ENCODE results near the gene MAPRE2.

MAPRE2 gene

DNA sequence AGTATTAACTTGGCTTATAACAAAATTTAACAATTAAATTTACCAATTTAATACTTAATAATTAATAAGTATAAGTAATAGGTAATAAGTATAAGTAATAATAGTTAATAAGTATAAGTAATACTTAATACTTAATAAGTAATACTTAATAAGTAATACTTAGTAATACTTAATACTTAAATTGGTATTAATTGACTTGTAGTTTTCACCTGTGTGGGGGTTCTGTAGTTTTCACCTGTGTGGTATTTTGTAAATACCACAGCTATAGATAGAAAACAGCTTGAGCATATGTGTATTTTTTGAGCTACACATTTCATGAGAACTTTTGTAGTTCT, 55.4 kb downstream of the MAPRE2 start:
- no peaks in the 10 kb centered on the region for H3K9me3 ChIP-seq
- H3K4me1 ChIP-seq: no peaks in the 10 kb centered on the region
- no peak for DNase-seq
- TF ChIP-seq, protein P1, sequence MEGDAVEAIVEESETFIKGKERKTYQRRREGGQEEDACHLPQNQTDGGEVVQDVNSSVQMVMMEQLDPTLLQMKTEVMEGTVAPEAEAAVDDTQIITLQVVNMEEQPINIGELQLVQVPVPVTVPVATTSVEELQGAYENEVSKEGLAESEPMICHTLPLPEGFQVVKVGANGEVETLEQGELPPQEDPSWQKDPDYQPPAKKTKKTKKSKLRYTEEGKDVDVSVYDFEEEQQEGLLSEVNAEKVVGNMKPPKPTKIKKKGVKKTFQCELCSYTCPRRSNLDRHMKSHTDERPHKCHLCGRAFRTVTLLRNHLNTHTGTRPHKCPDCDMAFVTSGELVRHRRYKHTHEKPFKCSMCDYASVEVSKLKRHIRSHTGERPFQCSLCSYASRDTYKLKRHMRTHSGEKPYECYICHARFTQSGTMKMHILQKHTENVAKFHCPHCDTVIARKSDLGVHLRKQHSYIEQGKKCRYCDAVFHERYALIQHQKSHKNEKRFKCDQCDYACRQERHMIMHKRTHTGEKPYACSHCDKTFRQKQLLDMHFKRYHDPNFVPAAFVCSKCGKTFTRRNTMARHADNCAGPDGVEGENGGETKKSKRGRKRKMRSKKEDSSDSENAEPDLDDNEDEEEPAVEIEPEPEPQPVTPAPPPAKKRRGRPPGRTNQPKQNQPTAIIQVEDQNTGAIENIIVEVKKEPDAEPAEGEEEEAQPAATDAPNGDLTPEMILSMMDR (IDR thresholded peaks at IDR 0.05; ENCODE audit: low read depth, low read length): no peak
- H3K27me3 ChIP-seq: no peaks in the 10 kb centered on the region
- H3K4me3 ChIP-seq (ENCODE audit: low read depth, low read length): no peak overlapping the region
- no peaks in the 10 kb centered on the region; the same call in 1 of the 2 replicates for H3K36me3 ChIP-seq

DNA sequence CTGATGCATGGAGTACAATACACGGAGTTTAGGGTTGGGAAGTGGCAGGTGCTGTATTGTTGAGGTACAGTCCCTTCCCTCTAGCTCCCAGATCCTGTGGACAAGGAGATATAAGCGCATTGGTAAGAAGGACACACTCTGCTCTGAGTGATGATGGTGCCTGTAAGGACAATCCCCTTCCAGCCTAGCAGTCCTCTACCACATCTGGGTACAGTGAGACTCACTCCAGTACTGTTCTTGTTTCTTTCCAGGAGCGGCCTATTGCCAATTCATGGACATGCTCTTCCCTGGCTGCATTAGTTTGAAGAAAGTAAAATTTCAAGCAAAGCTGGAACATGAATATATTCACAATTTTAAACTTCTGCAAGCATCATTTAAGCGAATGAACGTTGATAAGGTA, 56.0 kb downstream of the MAPRE2 start:
- no peak overlapping the region for H3K4me3 ChIP-seq (ENCODE audit: low read depth, low read length)
- no peaks in the 10 kb centered on the region for H3K9me3 ChIP-seq
- DNase-seq: no peak
- TF ChIP-seq, protein P1 (IDR thresholded peaks at IDR 0.05; ENCODE audit: low read depth, low read length): no peak
- no peaks in the 10 kb centered on the region for H3K4me1 ChIP-seq
- no peaks in the 10 kb centered on the region; the same call in 1 of the 2 replicates for H3K36me3 ChIP-seq
- H3K27me3 ChIP-seq: no peaks in the 10 kb centered on the region

DNA sequence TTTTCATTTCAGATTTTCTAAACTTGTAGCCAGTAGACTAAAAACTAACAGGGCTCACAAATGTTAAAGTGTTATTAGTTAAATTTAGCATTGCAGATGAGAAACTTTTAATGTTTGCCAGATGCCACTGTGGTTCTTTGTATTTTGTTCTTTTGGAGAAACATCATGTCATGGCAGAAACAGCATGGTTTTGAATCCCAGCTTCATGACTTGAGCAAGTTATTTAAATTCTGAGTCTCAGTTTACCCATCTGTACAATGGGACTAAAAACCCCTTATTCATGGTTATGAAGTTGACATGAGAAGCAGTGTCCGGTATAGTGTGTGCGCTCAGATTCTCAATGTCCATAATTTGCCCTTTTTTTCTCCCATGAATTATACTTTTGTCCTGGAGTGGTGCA, 56.5 kb downstream of the MAPRE2 start:
- H3K36me3 ChIP-seq: no peaks in the 10 kb centered on the region; the same call in 1 of the 2 replicates
- H3K4me1 ChIP-seq: no peaks in the 10 kb centered on the region
- DNase-seq: no peak
- TF ChIP-seq, protein P1 (IDR thresholded peaks at IDR 0.05; ENCODE audit: low read depth, low read length): no peak
- H3K27me3 ChIP-seq: no peaks in the 10 kb centered on the region
- no peak overlapping the region for H3K4me3 ChIP-seq (ENCODE audit: low read depth, low read length)
- no peaks in the 10 kb centered on the region for H3K9me3 ChIP-seq

DNA sequence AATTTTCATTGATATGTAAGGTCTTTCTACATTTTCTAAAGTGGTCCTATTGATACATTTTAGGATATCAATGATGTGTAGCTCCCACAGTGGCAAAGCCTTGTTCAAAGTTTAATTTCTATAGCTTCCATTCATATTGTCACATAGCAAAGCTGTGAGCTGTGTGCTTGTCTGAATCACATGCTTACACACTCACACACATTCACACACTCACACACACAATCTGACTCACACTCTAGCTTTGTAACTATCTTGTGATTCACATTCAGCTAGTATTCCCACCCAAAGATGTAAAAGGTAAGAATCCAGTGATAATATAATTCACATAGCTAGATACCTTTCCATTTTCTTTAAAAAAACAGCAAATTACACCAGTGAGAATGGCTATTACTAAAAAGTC, 58.7 kb downstream of the MAPRE2 start:
- H3K4me3 ChIP-seq (ENCODE audit: low read depth, low read length): no peak overlapping the region
- no peaks in the 10 kb centered on the region for H3K4me1 ChIP-seq
- no peaks in the 10 kb centered on the region for H3K27me3 ChIP-seq
- H3K9me3 ChIP-seq: no peaks in the 10 kb centered on the region
- H3K36me3 ChIP-seq: no peaks in the 10 kb centered on the region; the same call in 1 of the 2 replicates
- DNase-seq: no peak
- TF ChIP-seq, protein P1 (IDR thresholded peaks at IDR 0.05; ENCODE audit: low read depth, low read length): no peak

DNA sequence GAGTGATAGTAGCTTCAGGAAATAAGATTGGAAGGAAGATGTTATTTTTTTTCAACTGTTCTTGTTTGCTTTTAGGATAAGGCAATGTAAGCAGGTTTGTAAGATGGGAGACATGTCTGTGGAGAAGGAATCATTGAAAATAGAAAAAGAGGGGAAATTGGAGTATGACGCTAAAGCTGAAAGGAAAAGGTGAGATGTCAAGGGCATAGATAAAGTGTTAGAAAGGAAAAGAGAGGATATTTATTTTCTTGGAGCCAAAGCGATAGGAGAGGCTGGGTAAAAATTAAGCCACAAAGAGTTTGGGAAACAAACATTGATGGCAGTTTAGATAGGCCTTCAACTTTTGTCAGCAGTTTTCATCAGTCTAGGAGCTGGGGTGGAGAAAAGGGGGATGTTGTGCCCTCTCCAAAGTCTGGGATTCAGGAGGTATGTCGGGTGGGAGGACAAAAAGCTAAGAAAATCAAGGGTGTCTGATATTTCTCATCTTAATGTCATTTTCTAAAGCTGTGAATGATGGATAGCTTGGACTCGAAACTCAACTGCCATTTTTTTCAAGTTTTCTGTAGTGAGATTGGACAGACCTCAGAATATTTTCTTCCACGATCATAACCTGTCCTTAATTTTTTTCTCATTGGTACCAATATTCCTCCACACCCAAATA, 63.3 kb downstream of the MAPRE2 start:
- DNase-seq: no peak
- Histone ChIP-seq H3K4me1 (no peaks in the 10 kb centered on the region; the same call in 1 of the 2 replicates), H3K36me3 (no peaks in the 10 kb centered on the region)

More for the DNA sequence above, 63.3 kb downstream of the MAPRE2 start:
- Histone ChIP-seq H3K27me3 (no peaks in the 10 kb centered on the region), H3K9me3 (no peaks in the 10 kb centered on the region), H3K4me3 (ENCODE audit: low read depth, low read length) (no peak overlapping the region)
- TF ChIP-seq, protein P1 (IDR thresholded peaks at IDR 0.05; ENCODE audit: low read depth, low read length): no peak

Measured in BE2C (cell line).